Measurements from ENCODE around the gene ZNF469.

GRCh38 chr16:88337021-88337420 is 45.7 kb upstream of the ZNF469 start:
- TF ChIP-seq CTCF (conservative IDR thresholded peaks at IDR 0.05 in 1 of 2, IDR thresholded peaks at IDR 0.05 in 1 of 2; ENCODE audit: extremely low read depth in 1 of 2, insufficient read depth in 1 of 2, low read depth in 1 of 2, low read length in 2 of 2) (no peak), EZH2 (IDR thresholded peaks at IDR 0.05; ENCODE audit: borderline replicate concordance, low read length) (no peak)

All from mammary epithelial cell (primary cell).